ENCODE results near the gene GPX4. TPM values are rescaled to one million over a fixed set of nuclear protein-coding genes. Genes with fewer than 3 reads are reported as not detected.

Gene GPX4
- total and polyA plus RNA-seq, 9 of the 15 experiments (the other 6 are each of a cell fraction or from before 2014, with no cell fraction given): 61.4 to 661 (median 349) TPM

GRCh38 chr19:1108291-1109031, 4.7 kb downstream of the GPX4 start (continued):
- TF ChIP-seq, protein P1, sequence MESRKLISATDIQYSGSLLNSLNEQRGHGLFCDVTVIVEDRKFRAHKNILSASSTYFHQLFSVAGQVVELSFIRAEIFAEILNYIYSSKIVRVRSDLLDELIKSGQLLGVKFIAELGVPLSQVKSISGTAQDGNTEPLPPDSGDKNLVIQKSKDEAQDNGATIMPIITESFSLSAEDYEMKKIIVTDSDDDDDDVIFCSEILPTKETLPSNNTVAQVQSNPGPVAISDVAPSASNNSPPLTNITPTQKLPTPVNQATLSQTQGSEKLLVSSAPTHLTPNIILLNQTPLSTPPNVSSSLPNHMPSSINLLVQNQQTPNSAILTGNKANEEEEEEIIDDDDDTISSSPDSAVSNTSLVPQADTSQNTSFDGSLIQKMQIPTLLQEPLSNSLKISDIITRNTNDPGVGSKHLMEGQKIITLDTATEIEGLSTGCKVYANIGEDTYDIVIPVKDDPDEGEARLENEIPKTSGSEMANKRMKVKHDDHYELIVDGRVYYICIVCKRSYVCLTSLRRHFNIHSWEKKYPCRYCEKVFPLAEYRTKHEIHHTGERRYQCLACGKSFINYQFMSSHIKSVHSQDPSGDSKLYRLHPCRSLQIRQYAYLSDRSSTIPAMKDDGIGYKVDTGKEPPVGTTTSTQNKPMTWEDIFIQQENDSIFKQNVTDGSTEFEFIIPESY (CRISPR knock-in tag; IDR thresholded peaks at IDR 0.05): 0 out of 2 replicates have a peak, but pooled peaks have one; percentile 29
- TF ChIP-seq MLX (CRISPR knock-in tag; conservative IDR thresholded peaks at IDR 0.05) (no peak), CLOCK (CRISPR knock-in tag; IDR thresholded peaks at IDR 0.05; ENCODE audit: borderline replicate concordance) (no peak), ZNF583 (CRISPR knock-in tag; IDR thresholded peaks at IDR 0.05) (no peak), ESRRB (CRISPR knock-in tag; IDR thresholded peaks at IDR 0.05; ENCODE audit: borderline replicate concordance) (no peak)
- TF ChIP-seq, protein P2, sequence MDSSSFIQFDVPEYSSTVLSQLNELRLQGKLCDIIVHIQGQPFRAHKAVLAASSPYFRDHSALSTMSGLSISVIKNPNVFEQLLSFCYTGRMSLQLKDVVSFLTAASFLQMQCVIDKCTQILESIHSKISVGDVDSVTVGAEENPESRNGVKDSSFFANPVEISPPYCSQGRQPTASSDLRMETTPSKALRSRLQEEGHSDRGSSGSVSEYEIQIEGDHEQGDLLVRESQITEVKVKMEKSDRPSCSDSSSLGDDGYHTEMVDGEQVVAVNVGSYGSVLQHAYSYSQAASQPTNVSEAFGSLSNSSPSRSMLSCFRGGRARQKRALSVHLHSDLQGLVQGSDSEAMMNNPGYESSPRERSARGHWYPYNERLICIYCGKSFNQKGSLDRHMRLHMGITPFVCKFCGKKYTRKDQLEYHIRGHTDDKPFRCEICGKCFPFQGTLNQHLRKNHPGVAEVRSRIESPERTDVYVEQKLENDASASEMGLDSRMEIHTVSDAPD (CRISPR knock-in tag; IDR thresholded peaks at IDR 0.05): no peak
